OCI-LY3 (cell line): ENCODE measurements around the gene TRAPPC2L.

Experiments used
- H2AFZ ChIP-seq: fragments of 200-600, 300-600 bp; shearing (Covaris generic); 2 replicates; pipeline ENCODE4 v1.6.0; 2014; ENCODE audit warnings: antibody characterized with exemption, low read depth, low read length
- H3K27ac ChIP-seq: fragments of 200-600, 300-600 bp; sonication (generic); 2 replicates; pipeline ENCODE4 v1.5.1; 2014; ENCODE audit warnings: mild to moderate bottlenecking, low read length, moderate library complexity, mixed read lengths
- H3K27me3 ChIP-seq: fragments of 200-600, 300-600 bp; sonication (generic); 2 replicates; pipeline ENCODE4 v1.6.1; 2014; ENCODE audit warnings: low read depth, low read length, mixed read lengths
- H3K36me3 ChIP-seq: fragments of 200-600, 300-600 bp; sonication (generic); replicated peaks from 2 replicates; pipeline ENCODE3; 2014; ENCODE audit warnings: low read depth, low read length, mixed read lengths
- H3K4me1 ChIP-seq: fragments of 300-600, 200-600 bp; sonication (generic); 2 replicates; pipeline ENCODE4 v1.6.1; 2014; ENCODE audit warnings: low read length, mixed read lengths
- H3K4me2 ChIP-seq: fragments of 200-600, 300-600 bp; sonication (generic); 2 replicates; pipeline ENCODE4 v1.6.1; 2014; ENCODE audit warnings: low read length, mixed read lengths
- H3K4me3 ChIP-seq: fragments of 300-600, 200-600 bp; sonication (generic); 2 replicates; pipeline ENCODE4 v1.5.1; 2014; ENCODE audit warnings: antibody characterized with exemption, mild to moderate bottlenecking, low read length, moderate library complexity
- H3K79me2 ChIP-seq: fragments of 300-600, 200-600 bp; shearing (Covaris generic); 2 replicates; pipeline ENCODE4 v1.6.1; 2014; ENCODE audit warnings: mild to moderate bottlenecking, low read length, mixed read lengths
- H3K9ac ChIP-seq: fragments of 300-600, 200-600 bp; shearing (Covaris generic); 2 replicates; pipeline ENCODE4 v1.6.0; 2014; ENCODE audit warnings: mild to moderate bottlenecking, low read length, moderate library complexity
- H3K9me3 ChIP-seq: fragments of 200-600, 300-600 bp; shearing (Covaris generic); 2 replicates; pipeline ENCODE4 v1.6.1; 2014; ENCODE audit warnings: low read length, mixed read lengths; ENCODE audit not compliant: insufficient read depth
- H4K20me1 ChIP-seq: fragments of 200-600, 300-600 bp; sonication (generic); 2 replicates; pipeline ENCODE4 v1.6.1; 2016; ENCODE audit warnings: low read length, mixed read lengths; ENCODE audit not compliant: insufficient read depth
- EZH2phosphoT487 ChIP-seq: fragments of 200-600 bp; shearing (Covaris generic); IDR thresholded peaks from 2 replicates; pipeline ENCODE4 v1.6.1; 2018; ENCODE audit warnings: antibody characterized with exemption, mixed run types, low read depth
- TF ChIP-seq, protein P1 (sequence below): fragments of 200-600, 300-600 bp; sonication (generic); IDR thresholded peaks from 2 replicates; pipeline ENCODE4 v1.5.1; 2014; ENCODE audit warnings: antibody characterized with exemption, low read length, low read depth

The TRAPPC2L gene

DNA sequence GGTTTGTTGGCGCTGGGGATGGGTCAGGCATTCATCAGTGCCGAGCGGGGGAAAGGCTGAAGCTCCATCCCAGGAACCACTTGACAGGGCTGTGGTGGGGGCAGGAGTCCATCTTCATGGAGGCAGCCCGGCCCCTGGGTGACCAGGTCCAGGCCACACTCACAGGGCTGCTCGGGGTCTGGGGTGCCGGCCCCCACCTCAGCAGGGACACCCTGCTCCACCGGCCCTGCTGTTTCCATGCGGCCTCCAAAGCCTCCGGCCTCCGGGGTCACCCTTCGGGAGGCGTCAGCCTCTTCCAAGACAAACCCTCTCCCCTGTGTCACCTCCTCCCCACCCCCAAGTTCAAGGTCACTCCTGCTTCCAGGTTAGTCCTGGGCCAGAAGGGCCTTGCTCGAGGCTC lies 22.3 kb upstream of the TRAPPC2L start:
- no peak overlapping the region for H3K27ac ChIP-seq
- H3K4me2 ChIP-seq = no peak overlapping the region
- no peak overlapping the region for H3K4me3 ChIP-seq
- no peaks in the 10 kb centered on the region for H3K79me2 ChIP-seq
- no peak overlapping the region for H2AFZ ChIP-seq
- no peaks in the 10 kb centered on the region for H3K36me3 ChIP-seq
- no peaks in the 10 kb centered on the region; the same call in 1 of the 2 replicates for H4K20me1 ChIP-seq
- H3K9ac ChIP-seq = no peak overlapping the region
- no peaks in the 10 kb centered on the region for H3K9me3 ChIP-seq
- no peaks in the 10 kb centered on the region for H3K27me3 ChIP-seq
- TF ChIP-seq, protein P1, sequence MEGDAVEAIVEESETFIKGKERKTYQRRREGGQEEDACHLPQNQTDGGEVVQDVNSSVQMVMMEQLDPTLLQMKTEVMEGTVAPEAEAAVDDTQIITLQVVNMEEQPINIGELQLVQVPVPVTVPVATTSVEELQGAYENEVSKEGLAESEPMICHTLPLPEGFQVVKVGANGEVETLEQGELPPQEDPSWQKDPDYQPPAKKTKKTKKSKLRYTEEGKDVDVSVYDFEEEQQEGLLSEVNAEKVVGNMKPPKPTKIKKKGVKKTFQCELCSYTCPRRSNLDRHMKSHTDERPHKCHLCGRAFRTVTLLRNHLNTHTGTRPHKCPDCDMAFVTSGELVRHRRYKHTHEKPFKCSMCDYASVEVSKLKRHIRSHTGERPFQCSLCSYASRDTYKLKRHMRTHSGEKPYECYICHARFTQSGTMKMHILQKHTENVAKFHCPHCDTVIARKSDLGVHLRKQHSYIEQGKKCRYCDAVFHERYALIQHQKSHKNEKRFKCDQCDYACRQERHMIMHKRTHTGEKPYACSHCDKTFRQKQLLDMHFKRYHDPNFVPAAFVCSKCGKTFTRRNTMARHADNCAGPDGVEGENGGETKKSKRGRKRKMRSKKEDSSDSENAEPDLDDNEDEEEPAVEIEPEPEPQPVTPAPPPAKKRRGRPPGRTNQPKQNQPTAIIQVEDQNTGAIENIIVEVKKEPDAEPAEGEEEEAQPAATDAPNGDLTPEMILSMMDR = no peak
- no peak for TF ChIP-seq EZH2phosphoT487
- H3K4me1 ChIP-seq = peaks cover 5% of the 10 kb centered on the region; the same call in 1 of the 2 replicates

DNA sequence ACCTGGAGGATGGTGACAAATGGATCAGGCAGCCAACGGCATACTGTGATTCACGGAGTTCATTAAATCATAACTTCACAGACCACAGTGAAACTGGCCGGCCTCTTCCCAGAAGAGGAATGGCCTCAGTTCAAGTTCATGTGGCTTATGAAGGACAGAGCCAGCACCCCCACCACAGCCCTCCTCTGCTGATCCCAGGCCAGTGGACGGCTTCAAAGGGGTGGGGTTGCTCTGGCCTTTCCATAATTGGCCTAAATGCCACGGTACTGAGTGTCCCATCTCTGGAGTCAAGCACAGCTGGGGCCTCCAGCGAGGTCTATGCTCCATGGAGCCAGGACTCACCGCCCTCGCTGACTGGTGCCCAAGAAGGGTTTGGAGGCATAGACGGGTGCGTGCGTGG lies 21.5 kb upstream of the TRAPPC2L start:
- no peaks in the 10 kb centered on the region for H3K27me3 ChIP-seq
- H3K79me2 ChIP-seq = no peaks in the 10 kb centered on the region
- no peaks in the 10 kb centered on the region for H3K36me3 ChIP-seq
- H3K4me2 ChIP-seq = no peak overlapping the region
- no peak overlapping the region for H2AFZ ChIP-seq
- peaks cover 5% of the 10 kb centered on the region; the same call in 1 of the 2 replicates for H3K4me1 ChIP-seq
- TF ChIP-seq, protein P1 = no peak
- no peak for TF ChIP-seq EZH2phosphoT487
- no peak overlapping the region for H3K27ac ChIP-seq
- no peak overlapping the region for H3K4me3 ChIP-seq
- no peaks in the 10 kb centered on the region for H3K9me3 ChIP-seq
- H4K20me1 ChIP-seq = no peaks in the 10 kb centered on the region; the same call in 1 of the 2 replicates
- H3K9ac ChIP-seq = no peak overlapping the region

DNA sequence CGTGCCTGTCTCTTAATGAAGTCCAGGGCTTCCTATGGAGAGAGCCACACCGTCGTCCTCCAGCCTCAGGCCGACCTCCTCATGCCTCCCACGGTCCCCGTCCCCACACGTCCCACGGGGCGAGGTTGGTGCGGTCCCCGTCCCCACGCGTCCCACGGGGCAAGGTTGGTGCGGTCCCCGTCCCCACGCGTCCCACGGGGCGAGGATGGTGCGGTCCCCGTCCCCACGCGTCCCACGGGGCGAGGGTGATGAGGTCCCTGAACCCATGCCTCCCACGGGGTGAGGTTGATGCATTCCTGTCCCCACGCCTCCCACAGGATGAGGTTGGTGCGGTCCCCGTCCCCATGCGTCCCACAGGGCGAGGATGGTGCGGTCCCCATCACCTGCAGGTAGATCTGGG lies 21.1 kb upstream of the TRAPPC2L start:
- TF ChIP-seq, protein P1 = no peak
- no peak for TF ChIP-seq EZH2phosphoT487
- no peaks in the 10 kb centered on the region for H3K36me3 ChIP-seq

DNA sequence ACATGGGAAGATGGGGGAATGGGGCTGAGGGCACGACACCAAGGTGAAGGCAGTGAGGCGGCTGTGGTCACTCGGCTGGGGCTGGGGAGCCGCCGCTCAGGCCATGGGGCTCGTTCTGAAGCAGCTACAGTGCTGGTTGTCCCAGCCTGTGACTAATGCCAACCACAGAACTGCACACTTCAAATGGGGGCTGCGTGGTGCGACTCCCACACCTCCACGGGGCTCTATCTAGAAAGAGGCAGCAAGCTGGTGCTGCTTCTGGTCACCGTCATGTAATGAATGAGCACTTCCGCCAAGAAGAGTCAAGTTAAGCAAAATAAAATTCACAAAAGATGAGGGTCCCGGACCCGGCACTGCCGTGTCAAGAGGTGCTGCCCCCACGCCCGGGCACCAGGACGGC lies 20.1 kb upstream of the TRAPPC2L start:
- Histone ChIP-seq H3K4me2 (no peak overlapping the region), H3K4me3 (no peak overlapping the region), H4K20me1 (no peaks in the 10 kb centered on the region), H3K27me3 (no peaks in the 10 kb centered on the region), H3K36me3 (no peaks in the 10 kb centered on the region), H3K79me2 (no peaks in the 10 kb centered on the region), H3K27ac (no peak overlapping the region), H3K9me3 (no peaks in the 10 kb centered on the region), H3K4me1 (peaks cover 5% of the 10 kb centered on the region; the same call in 1 of the 2 replicates), H3K9ac (no peak overlapping the region), H2AFZ (no peak overlapping the region)
- no peak for TF ChIP-seq EZH2phosphoT487
- TF ChIP-seq, protein P1 = no peak

More for the DNA sequence above, 21.1 kb upstream of the TRAPPC2L start:
- Histone ChIP-seq H3K79me2 (no peaks in the 10 kb centered on the region), H3K9me3 (no peaks in the 10 kb centered on the region), H2AFZ (no peak overlapping the region), H3K27me3 (no peaks in the 10 kb centered on the region), H3K4me3 (no peak overlapping the region), H3K27ac (no peak overlapping the region), H3K9ac (no peak overlapping the region), H3K4me2 (no peak overlapping the region), H4K20me1 (no peaks in the 10 kb centered on the region), H3K4me1 (peaks cover 5% of the 10 kb centered on the region; the same call in 1 of the 2 replicates)
